HEK293T (cell line): Measurements from ENCODE around the gene LRRC4C.

Source experiments
- ARNT ChIP-seq: fragments of 450-650 bp; IDR thresholded peaks from 2 replicates; pipeline ENCODE4 v1.6.1; 2017; ENCODE audit warnings: mild to moderate bottlenecking
- BHLHE40 ChIP-seq: fragments of 450-650 bp; IDR thresholded peaks from 2 replicates; pipeline ENCODE4 v1.6.1; 2016; ENCODE audit warnings: mild to moderate bottlenecking, moderate library complexity, borderline replicate concordance
- CTBP1 ChIP-seq: fragments of 450-650 bp; IDR thresholded peaks from 2 replicates; pipeline ENCODE4 v1.6.1; 2016; ENCODE audit warnings: borderline replicate concordance
- ELF4 ChIP-seq: fragments of 450-650 bp; IDR thresholded peaks from 2 replicates; pipeline ENCODE4 v1.6.1; 2017; ENCODE audit warnings: antibody characterized with exemption
- FOXA1 ChIP-seq: fragments of 450-650 bp; IDR thresholded peaks from 2 replicates; pipeline ENCODE4 v1.6.1; 2016; ENCODE audit warnings: mild to moderate bottlenecking
- FOXK2 ChIP-seq: fragments of 450-650 bp; IDR thresholded peaks from 2 replicates; pipeline ENCODE4 v1.6.1; 2016; ENCODE audit warnings: mild to moderate bottlenecking
- FOXM1 ChIP-seq: fragments of 450-650 bp; IDR thresholded peaks from 2 replicates; pipeline ENCODE4 v1.6.1; 2017; ENCODE audit warnings: mild to moderate bottlenecking, borderline replicate concordance
- L3MBTL2 ChIP-seq: fragments of 450-650 bp; conservative IDR thresholded peaks from 2 replicates; pipeline ENCODE4 v1.6.1; 2016; ENCODE audit warnings: mild to moderate bottlenecking
- LEF1 ChIP-seq: fragments of 450-650 bp; IDR thresholded peaks from 2 replicates; pipeline ENCODE4 v1.6.1; 2017; ENCODE audit warnings: mild to moderate bottlenecking, borderline replicate concordance
- SP1 ChIP-seq: fragments of 450-650 bp; IDR thresholded peaks from 2 replicates; pipeline ENCODE4 v1.6.1; 2017
- SUZ12 ChIP-seq: fragments of 450-650 bp; IDR thresholded peaks from 2 replicates; pipeline ENCODE4 v1.6.1; 2016; ENCODE audit warnings: mild to moderate bottlenecking
- TARDBP ChIP-seq: fragments of 450-650 bp; IDR thresholded peaks from 2 replicates; pipeline ENCODE4 v1.6.1; 2016
- ZNF384 ChIP-seq: fragments of 450-650 bp; IDR thresholded peaks from 2 replicates; pipeline ENCODE4 v1.6.1; 2016

GRCh38 chr11:41320238-41320637 lies 139.2 kb downstream of the LRRC4C start:
- TF ChIP-seq ZNF384 (no peak), LEF1 (no peak), FOXM1 (no peak), L3MBTL2 (no peak), FOXK2 (no peak), TARDBP (no peak), FOXA1 (no peak), SP1 (no peak), ARNT (no peak), ELF4 (no peak), BHLHE40 (no peak), SUZ12 (no peak), CTBP1 (no peak)
